Measurements from ENCODE around the gene RAB20.

DNA sequence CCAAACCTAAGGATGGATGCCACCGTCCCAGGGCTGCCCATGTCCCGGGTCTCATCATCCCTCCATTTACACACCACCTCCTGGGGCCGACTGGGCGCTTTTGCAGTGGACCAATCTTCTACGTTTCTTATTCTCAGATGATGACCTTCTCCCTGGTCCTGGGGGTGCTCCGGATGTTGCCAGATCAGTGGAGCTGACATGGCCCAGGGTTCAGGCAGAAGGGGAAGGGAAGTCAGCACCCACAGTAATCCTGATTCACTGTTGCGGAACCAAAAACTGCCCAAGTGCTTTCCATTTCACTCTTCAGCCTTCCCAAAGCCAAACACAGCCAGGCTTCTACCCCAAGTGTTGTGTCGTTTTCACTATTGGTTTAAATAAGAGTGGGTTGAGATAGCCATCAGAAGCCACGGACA lies 29.8 kb downstream of the RAB20 start:
- TF ChIP-seq, protein P1, sequence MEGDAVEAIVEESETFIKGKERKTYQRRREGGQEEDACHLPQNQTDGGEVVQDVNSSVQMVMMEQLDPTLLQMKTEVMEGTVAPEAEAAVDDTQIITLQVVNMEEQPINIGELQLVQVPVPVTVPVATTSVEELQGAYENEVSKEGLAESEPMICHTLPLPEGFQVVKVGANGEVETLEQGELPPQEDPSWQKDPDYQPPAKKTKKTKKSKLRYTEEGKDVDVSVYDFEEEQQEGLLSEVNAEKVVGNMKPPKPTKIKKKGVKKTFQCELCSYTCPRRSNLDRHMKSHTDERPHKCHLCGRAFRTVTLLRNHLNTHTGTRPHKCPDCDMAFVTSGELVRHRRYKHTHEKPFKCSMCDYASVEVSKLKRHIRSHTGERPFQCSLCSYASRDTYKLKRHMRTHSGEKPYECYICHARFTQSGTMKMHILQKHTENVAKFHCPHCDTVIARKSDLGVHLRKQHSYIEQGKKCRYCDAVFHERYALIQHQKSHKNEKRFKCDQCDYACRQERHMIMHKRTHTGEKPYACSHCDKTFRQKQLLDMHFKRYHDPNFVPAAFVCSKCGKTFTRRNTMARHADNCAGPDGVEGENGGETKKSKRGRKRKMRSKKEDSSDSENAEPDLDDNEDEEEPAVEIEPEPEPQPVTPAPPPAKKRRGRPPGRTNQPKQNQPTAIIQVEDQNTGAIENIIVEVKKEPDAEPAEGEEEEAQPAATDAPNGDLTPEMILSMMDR (IDR thresholded peaks at IDR 0.05; ENCODE audit: low read depth, low read length, missing input control), result no peak
- TF ChIP-seq TAF1 (conservative IDR thresholded peaks at IDR 0.05), result no peak
- TF ChIP-seq YY1 (IDR thresholded peaks at IDR 0.05), result no peak
- TF ChIP-seq EGR1 (IDR thresholded peaks at IDR 0.05; ENCODE audit: low read depth in 2 of 2), result no peak
- no peak for TF ChIP-seq ZBTB33 (IDR thresholded peaks at IDR 0.05)
- TF ChIP-seq RXRA (IDR thresholded peaks at IDR 0.05), result peak in 1 of 2 donors; percentile 23
- no peak for TF ChIP-seq JUND (IDR thresholded peaks at IDR 0.05)
- TF ChIP-seq, protein P2, sequence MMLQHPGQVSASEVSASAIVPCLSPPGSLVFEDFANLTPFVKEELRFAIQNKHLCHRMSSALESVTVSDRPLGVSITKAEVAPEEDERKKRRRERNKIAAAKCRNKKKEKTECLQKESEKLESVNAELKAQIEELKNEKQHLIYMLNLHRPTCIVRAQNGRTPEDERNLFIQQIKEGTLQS (IDR thresholded peaks at IDR 0.05), result no peak
- TF ChIP-seq RAD21 (IDR thresholded peaks at IDR 0.05), result no peak
- no peak for TF ChIP-seq GABPA (IDR thresholded peaks at IDR 0.05 in 1 of 2, conservative IDR thresholded peaks at IDR 0.05 in 1 of 2)
- TF ChIP-seq, protein P3, sequence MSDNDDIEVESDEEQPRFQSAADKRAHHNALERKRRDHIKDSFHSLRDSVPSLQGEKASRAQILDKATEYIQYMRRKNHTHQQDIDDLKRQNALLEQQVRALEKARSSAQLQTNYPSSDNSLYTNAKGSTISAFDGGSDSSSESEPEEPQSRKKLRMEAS (IDR thresholded peaks at IDR 0.05), result no peak

All from liver (tissue), 3 donors.